ENCODE data around the gene MROH8. TPM values are rescaled to one million over a fixed set of nuclear protein-coding genes. Genes with fewer than 3 reads are reported as not detected.

Gene MROH8
- 0.39 and 2.5 TPM in 2 replicates for total RNA-seq

DNA sequence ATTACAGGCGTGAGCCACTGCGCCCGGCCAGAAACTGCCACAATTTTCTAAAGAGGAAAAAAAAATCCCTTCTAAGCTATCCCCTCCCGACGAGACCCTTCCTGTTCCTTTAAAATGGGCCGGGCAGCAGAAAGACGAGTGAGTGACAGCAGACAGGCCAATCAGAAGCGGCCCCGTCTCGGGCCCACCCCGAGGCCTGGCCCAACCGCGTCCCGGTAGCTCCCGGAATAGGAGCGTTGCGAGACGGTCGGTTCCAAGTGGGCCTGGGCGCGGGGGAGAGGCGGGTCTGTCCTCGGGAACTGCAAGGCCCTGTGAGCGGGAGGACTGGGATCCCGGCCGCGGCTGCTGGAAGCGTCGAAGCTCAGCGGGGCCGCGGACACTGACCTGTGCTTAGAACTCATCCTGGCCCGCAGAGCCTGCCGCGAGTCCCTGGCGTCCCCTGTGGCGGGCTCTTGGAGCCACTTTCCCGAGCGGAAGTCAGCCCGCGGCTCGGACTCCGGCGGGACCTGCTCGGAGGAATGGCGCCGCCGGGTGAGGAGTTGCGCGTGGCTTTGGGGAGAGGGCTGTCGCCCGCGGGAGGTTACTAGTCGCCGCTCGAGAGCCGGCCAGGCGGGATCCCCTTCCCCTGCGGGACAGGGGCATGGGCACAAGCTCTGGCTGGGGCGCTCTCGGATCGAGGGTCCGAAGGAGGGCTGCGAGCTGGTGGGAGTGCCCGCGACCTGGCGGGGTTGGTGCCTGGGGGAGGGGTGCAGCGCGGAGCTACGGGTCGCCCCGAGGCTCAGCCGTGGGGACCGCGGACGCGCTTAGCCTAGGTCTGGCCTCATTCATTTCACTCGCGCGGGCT, at the start of gene MROH8, which contains the start of gene RPN2:
TSS of gene MROH8 (minus strand) at position 710 of the 844 bp plus-strand sequence.
TSS of gene RPN2 (plus strand) at position 492 of the 844 bp plus-strand sequence. CDS start at position 519, 27 bp downstream.

DNA sequence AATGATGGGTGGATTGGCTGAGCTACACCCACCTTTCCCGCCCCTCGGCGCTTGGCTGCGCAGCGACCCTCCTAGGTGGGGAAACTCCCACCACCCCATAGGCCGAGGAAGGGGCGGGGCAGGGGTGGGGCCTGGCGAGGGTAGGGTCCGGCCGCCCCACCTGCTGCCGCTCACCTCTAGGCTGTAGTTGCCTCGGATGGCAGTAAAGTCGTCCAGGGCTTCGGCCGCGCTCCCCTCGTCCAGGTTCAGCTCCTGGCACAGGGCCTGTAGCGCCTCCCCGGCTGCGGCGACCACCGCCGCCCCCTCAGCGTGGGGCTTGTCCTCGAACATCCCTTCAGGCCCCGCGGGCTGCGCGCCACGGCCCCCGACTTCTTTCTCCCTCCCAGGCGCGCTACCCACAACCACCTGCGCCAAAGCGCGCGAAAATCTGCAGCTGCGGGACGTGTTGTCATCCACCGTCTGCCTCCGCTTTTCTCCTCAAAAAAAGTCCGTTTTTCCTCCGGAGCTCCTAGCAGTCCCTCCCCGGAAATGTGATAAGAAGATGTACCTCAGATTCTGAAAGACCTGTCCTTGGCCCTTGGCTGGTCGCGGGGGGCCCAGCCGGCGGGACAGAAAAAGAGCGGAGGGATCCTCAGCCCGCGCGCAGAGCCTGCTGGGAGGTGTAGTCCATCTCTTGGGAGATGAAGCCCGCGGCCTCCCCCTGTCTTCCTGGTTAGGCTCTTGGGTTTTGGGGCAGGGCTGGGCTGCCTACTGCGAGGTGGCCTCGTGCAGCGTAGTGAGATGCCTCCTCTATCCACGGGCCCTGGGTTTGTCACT, 83.5 kb downstream of the MROH8 start, which contains the start of gene RBL1:
TSS of gene RBL1 (minus strand) at position 399 of the 816 bp plus-strand sequence. CDS start at position 330, 69 bp downstream.

Other genes with a start within 250 kb of the MROH8 start
- 23.1 and 25.1 TPM in 2 replicates for gene SAMHD1, start 227.8 kb downstream of the MROH8 start, total RNA-seq
- 5.8 and 6.7 TPM in 2 replicates for gene RBL1, start 83.6 kb downstream of the MROH8 start, total RNA-seq
- 185 and 345 TPM in 2 replicates for gene RPN2, start 218 bp downstream of the MROH8 start, total RNA-seq
- gene GHRH, start 82.3 kb upstream of the MROH8 start, total RNA-seq: not detected in 2 replicates
- gene MANBAL, start 110.1 kb upstream of the MROH8 start, total RNA-seq: 33.7 and 39.0 TPM in 2 replicates
- 13.1 and 44.4 TPM in 2 replicates for gene SRC, start 166.6 kb upstream of the MROH8 start, total RNA-seq

All from epithelial cell of alveolus of lung (primary cell).